Stimulated activated CD8-positive, alpha-beta memory T cell treated with anti-CD3 and anti-CD28 coated beads, Interleukin-7, amount 100 ng/mL, for 24 hours (primary cell): Measurements from ENCODE around the gene S100A1.
"Not testable (repeated sequence)": the region's sequence is repeated elsewhere in the genome, so short reads cannot be mapped to it uniquely, and the experiment has no call there.

Experiments used
- DNase-seq: peaks from one replicate; pipeline ENCODE4 v3.0.0-alpha.2; 2020; ENCODE audit warnings: low read depth

The S100A1 gene

GRCh38 chr1:153658400-153659174, 30.4 kb downstream of the S100A1 start, which contains the start of gene SNAPIN:
Gene SNAPIN, plus strand, starts transcription at chr1:153658703. Its CDS starts 41 bp downstream, at chr1:153658744.
- peak; percentile 80 for DNase-seq

GRCh38 chr1:153659175-153659534, 30.9 kb downstream of the S100A1 start:
- DNase-seq, result no peak

GRCh38 chr1:153659656-153660055, 31.4 kb downstream of the S100A1 start:
- DNase-seq, result no peak

GRCh38 chr1:153661111-153661708, 33.0 kb downstream of the S100A1 start:
- DNase-seq, result no peak

GRCh38 chr1:153662269-153662668, 34.0 kb downstream of the S100A1 start:
- DNase-seq, result no peak

GRCh38 chr1:153663211-153663610, 35.0 kb downstream of the S100A1 start:
- no peak for DNase-seq

GRCh38 chr1:153667439-153667838, 39.2 kb downstream of the S100A1 start:
- no peak for DNase-seq

GRCh38 chr1:153668672-153669071, 40.4 kb downstream of the S100A1 start:
- DNase-seq, result not testable (repeated sequence)

GRCh38 chr1:153669606-153670005, 41.4 kb downstream of the S100A1 start:
- no peak for DNase-seq

- DNase-seq, result no peak
Measured at GRCh38 chr1:153670257-153670858, 42.1 kb downstream of the S100A1 start.

- DNase-seq, result peak; percentile 92
Measured at GRCh38 chr1:153670859-153671627, 42.8 kb downstream of the S100A1 start, which contains the start of gene ILF2. Gene ILF2, minus strand, starts transcription at chr1:153670993. Its CDS starts 71 bp downstream, at chr1:153670922.

- DNase-seq, result not testable (repeated sequence)
Measured at GRCh38 chr1:153671628-153672353, 43.6 kb downstream of the S100A1 start.

- no peak for DNase-seq
Measured at GRCh38 chr1:153673511-153673910, 45.3 kb downstream of the S100A1 start.

- no peak for DNase-seq
Measured at GRCh38 chr1:153677718-153678518, 49.7 kb downstream of the S100A1 start.

- no peak for DNase-seq
Measured at GRCh38 chr1:153678519-153679336, 50.5 kb downstream of the S100A1 start, which contains the start of gene NPR1. Gene NPR1, plus strand, starts transcription at chr1:153678688. Its CDS starts 421 bp downstream, at chr1:153679109.

GRCh38 chr1:153679337-153680119, 51.3 kb downstream of the S100A1 start:
- no peak for DNase-seq

- DNase-seq, result no peak
Measured at GRCh38 chr1:153680120-153680403, 51.8 kb downstream of the S100A1 start.
